OCI-LY7 (cell line): ENCODE data around the gene RANGRF.

Source experiments
- EZH2phosphoT487 ChIP-seq: fragments of 200-600 bp; sonication (generic); IDR thresholded peaks from 2 replicates; pipeline ENCODE4 v1.6.1; 2018; ENCODE audit warnings: low read depth, borderline replicate concordance, mild to moderate bottlenecking, mixed run types, antibody characterized with exemption, low read length, moderate library complexity, mixed read lengths
- TF ChIP-seq, protein P1 (sequence below): fragments of 200-600 bp; sonication (generic); conservative IDR thresholded peaks from 2 replicates; pipeline ENCODE4 v1.5.1; 2014; ENCODE audit warnings: mild to moderate bottlenecking, antibody characterized with exemption, low read length, moderate library complexity, mixed read lengths

DNA sequence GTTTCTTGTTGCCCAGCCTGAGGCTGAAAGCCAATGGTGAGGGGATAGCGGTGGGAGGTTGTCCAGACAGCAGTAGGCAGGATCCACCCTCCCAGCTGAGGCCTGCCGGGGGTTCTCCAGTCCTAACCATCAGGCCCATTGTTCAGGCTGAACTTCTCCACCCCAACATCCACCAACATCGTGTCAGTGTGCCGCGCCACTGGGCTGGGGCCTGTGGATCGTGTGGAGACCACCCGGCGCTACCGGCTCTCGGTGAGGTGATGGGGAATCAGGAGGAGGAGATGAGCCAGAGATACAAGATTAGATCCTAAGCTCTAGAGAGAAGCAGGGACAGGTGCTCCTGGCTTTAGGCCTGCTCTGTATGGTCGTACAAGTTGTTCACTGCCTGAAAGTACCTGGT lies 33.6 kb upstream of the RANGRF start:
- TF ChIP-seq, protein P1, sequence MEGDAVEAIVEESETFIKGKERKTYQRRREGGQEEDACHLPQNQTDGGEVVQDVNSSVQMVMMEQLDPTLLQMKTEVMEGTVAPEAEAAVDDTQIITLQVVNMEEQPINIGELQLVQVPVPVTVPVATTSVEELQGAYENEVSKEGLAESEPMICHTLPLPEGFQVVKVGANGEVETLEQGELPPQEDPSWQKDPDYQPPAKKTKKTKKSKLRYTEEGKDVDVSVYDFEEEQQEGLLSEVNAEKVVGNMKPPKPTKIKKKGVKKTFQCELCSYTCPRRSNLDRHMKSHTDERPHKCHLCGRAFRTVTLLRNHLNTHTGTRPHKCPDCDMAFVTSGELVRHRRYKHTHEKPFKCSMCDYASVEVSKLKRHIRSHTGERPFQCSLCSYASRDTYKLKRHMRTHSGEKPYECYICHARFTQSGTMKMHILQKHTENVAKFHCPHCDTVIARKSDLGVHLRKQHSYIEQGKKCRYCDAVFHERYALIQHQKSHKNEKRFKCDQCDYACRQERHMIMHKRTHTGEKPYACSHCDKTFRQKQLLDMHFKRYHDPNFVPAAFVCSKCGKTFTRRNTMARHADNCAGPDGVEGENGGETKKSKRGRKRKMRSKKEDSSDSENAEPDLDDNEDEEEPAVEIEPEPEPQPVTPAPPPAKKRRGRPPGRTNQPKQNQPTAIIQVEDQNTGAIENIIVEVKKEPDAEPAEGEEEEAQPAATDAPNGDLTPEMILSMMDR, result no peak
- no peak for TF ChIP-seq EZH2phosphoT487
